Trophoblast cell (in vitro differentiated cells and primary cell): ENCODE results near the gene CDK8.
A peak's percentile ranks its signal among the peaks of the same experiment; 100 is the strongest.

Experiments used
- DNase-seq, 2 donors: peaks; one replicate each; pipeline ENCODE4 v3.0.0-alpha.2; 2016
- H2AFZ ChIP-seq: 2 replicates; pipeline ENCODE4 v1.6.1; 2013; ENCODE audit warnings: low read length, moderate library complexity, mild to moderate bottlenecking; ENCODE audit not compliant: insufficient read depth, poor library complexity
- H2AK5ac ChIP-seq: 2 replicates; pipeline ENCODE4 v1.6.1; 2013; ENCODE audit warnings: mild to moderate bottlenecking, low read length
- H2BK120ac ChIP-seq: 2 replicates; pipeline ENCODE4 v1.6.1; 2013; ENCODE audit warnings: low read length, mild to moderate bottlenecking, moderate library complexity; ENCODE audit not compliant: insufficient read depth, poor library complexity
- H2BK12ac ChIP-seq: 2 replicates; pipeline ENCODE4 v1.6.1; 2013; ENCODE audit warnings: mild to moderate bottlenecking, low read length, moderate library complexity
- H2BK5ac ChIP-seq: 2 replicates; pipeline ENCODE4 v1.6.1; 2013; ENCODE audit warnings: low read length, low read depth, moderate library complexity, mild to moderate bottlenecking; ENCODE audit not compliant: poor library complexity
- H3K14ac ChIP-seq: 2 replicates; pipeline ENCODE4 v1.6.1; 2013; ENCODE audit warnings: mild to moderate bottlenecking, low read length
- H3K18ac ChIP-seq: 2 replicates; pipeline ENCODE4 v1.6.1; 2013; ENCODE audit warnings: mild to moderate bottlenecking, low read length
- H3K23ac ChIP-seq: 2 replicates; pipeline ENCODE4 v1.6.1; 2013; ENCODE audit warnings: low read length
- H3K27ac ChIP-seq: 2 replicates; pipeline ENCODE4 v1.5.1; 2013; ENCODE audit warnings: low read depth, mild to moderate bottlenecking, inconsistent platforms, low read length, moderate library complexity
- H3K27me3 ChIP-seq: 2 replicates; pipeline ENCODE4 v1.6.1; 2013; ENCODE audit warnings: inconsistent platforms, mild to moderate bottlenecking, low read length, moderate library complexity; ENCODE audit not compliant: insufficient read depth
- H3K36me3 ChIP-seq, 2 experiments: 1 replicate in 1 of 2; 2 replicates in 1 of 2; pipeline ENCODE4 v1.6.1; 2013; ENCODE audit warnings: low read length in 2 of 2, mild to moderate bottlenecking in 2 of 2, moderate library complexity in 1 of 2; ENCODE audit not compliant: insufficient read depth in 2 of 2, control insufficient read depth in 1 of 2
- H3K4ac ChIP-seq: 2 replicates; pipeline ENCODE4 v1.6.1; 2013; ENCODE audit warnings: low read depth, mild to moderate bottlenecking, low read length, moderate library complexity
- H3K4me1 ChIP-seq, 2 experiments: 1 replicate in 1 of 2; 2 replicates in 1 of 2; pipeline ENCODE4 v1.6.1; 2013; ENCODE audit warnings: low read length in 2 of 2, mild to moderate bottlenecking in 2 of 2, moderate library complexity in 1 of 2; ENCODE audit not compliant: insufficient read depth in 2 of 2, control insufficient read depth in 1 of 2
- H3K4me2 ChIP-seq: 2 replicates; pipeline ENCODE4 v1.6.1; 2013; ENCODE audit warnings: inconsistent platforms, mild to moderate bottlenecking, low read length, moderate library complexity
- H3K4me3 ChIP-seq: 2 replicates; pipeline ENCODE4 v1.5.1; 2013; ENCODE audit warnings: mild to moderate bottlenecking, low read depth, low read length, inconsistent platforms
- H3K79me1 ChIP-seq: one replicate; pipeline ENCODE4 v1.6.1; 2013; ENCODE audit warnings: low read length
- H3K79me2 ChIP-seq: 2 replicates; pipeline ENCODE4 v1.6.1; 2013; ENCODE audit warnings: low read length, mild to moderate bottlenecking; ENCODE audit not compliant: control insufficient read depth, insufficient read depth, poor library complexity
- H3K9ac ChIP-seq: 2 replicates; pipeline ENCODE4 v1.6.1; 2013; ENCODE audit warnings: mild to moderate bottlenecking, low read length
- H3K9me3 ChIP-seq: 2 replicates; pipeline ENCODE4 v1.6.1; 2013; ENCODE audit warnings: low read depth, mild to moderate bottlenecking, control low read depth, inconsistent platforms, low read length; ENCODE audit not compliant: insufficient read depth
- H4K12ac ChIP-seq: 2 replicates; pipeline ENCODE4 v1.6.1; 2013; ENCODE audit warnings: low read depth, mild to moderate bottlenecking, low read length, moderate library complexity
- H4K8ac ChIP-seq: 2 replicates; pipeline ENCODE4 v1.6.1; 2013; ENCODE audit warnings: low read depth, mild to moderate bottlenecking, low read length, moderate library complexity
- H4K91ac ChIP-seq: one replicate; pipeline ENCODE4 v1.6.1; 2013; ENCODE audit warnings: low read depth, mild to moderate bottlenecking, low read length, moderate library complexity
- WGBS: extraction: QIAGEN DNeasy Blood & Tissue Kit; methylation state at CpG from one replicate; pipeline ENCODE4 v1.1.7; 2013; ENCODE audit warnings: missing lambda C conversion rate; ENCODE audit not compliant: insufficient read length, insufficient coverage; ENCODE audit errors: extremely low coverage; 5-methylcytosine and 5-hydroxymethylcytosine counted together

Gene CDK8

GRCh38 chr13:26423629-26424028 lies 169.7 kb downstream of the CDK8 start:
- Histone ChIP-seq H3K36me3 (no peaks in the 10 kb centered on the region), H4K12ac (no peak overlapping the region), H3K9ac (no peak overlapping the region), H3K18ac (no peak overlapping the region), H2BK12ac (no peak overlapping the region), H3K4me1 (peaks cover 16 to 22% of the 10 kb centered on the region in 2 experiments), H4K8ac (no peak overlapping the region), H2AFZ (no peak overlapping the region), H3K4ac (no peak overlapping the region), H2AK5ac (no peak overlapping the region), H3K9me3 (no peaks in the 10 kb centered on the region), H3K27me3 (no peaks in the 10 kb centered on the region), H2BK120ac (no peak overlapping the region), H2BK5ac (no peak overlapping the region), H3K4me3 (no peak overlapping the region), H4K91ac (no peak overlapping the region), H3K79me2 (peaks cover 3% of the 10 kb centered on the region), H3K27ac (peak overlapping the region; percentile 90), H3K23ac (no peak overlapping the region), H3K4me2 (no peak overlapping the region), H3K14ac (no peak overlapping the region), H3K79me1 (peaks cover 14% of the 10 kb centered on the region)
- no CpG with 5 or more reads among the region's 3 CpGs for WGBS
- no peak for DNase-seq

GRCh38 chr13:26424181-26424580 lies 170.3 kb downstream of the CDK8 start:
- H4K8ac ChIP-seq = peak overlapping the region; percentile 57
- H3K9me3 ChIP-seq = no peaks in the 10 kb centered on the region
- peaks cover 3% of the 10 kb centered on the region for H3K79me2 ChIP-seq

GRCh38 chr13:26425443-26426358 lies 171.8 kb downstream of the CDK8 start:
- no peaks in the 10 kb centered on the region for H3K9me3 ChIP-seq
- peak overlapping the region; percentile 72 for H4K91ac ChIP-seq
- peak overlapping the region; percentile 34 for H2BK5ac ChIP-seq
- peak overlapping the region; percentile 74 for H2AFZ ChIP-seq
- H3K36me3 ChIP-seq = no peaks in the 10 kb centered on the region
- H3K4ac ChIP-seq = no peak overlapping the region
- peak overlapping the region; percentile 67 for H3K14ac ChIP-seq
- H3K4me2 ChIP-seq = no peak overlapping the region
- peak overlapping the region; percentile 19 for H2BK12ac ChIP-seq
- no peaks in the 10 kb centered on the region for H3K27me3 ChIP-seq
- H3K4me1 ChIP-seq = peaks cover 16 to 21% of the 10 kb centered on the region in 2 experiments
- H2BK120ac ChIP-seq = peak overlapping the region; percentile 48
- H3K9ac ChIP-seq = no peak overlapping the region
- H3K18ac ChIP-seq = peak overlapping the region; percentile 61
- no peak overlapping the region for H3K4me3 ChIP-seq
- no peak overlapping the region for H3K23ac ChIP-seq
- H3K79me1 ChIP-seq = peaks cover 14% of the 10 kb centered on the region
- peak overlapping the region; percentile 58 for H4K8ac ChIP-seq
- WGBS = no CpG with 5 or more reads among the region's 9 CpGs
- peak overlapping the region; percentile 18 for H2AK5ac ChIP-seq
- peak overlapping the region; percentile 50 for H3K27ac ChIP-seq
- no peak overlapping the region for H4K12ac ChIP-seq
- no peak for DNase-seq
- peaks cover 3% of the 10 kb centered on the region for H3K79me2 ChIP-seq

More at GRCh38 chr13:26424181-26424580, 170.3 kb downstream of the CDK8 start:
- H3K27ac ChIP-seq = peak overlapping the region; percentile 90
- H3K14ac ChIP-seq = peak overlapping the region; percentile 83
- H2AFZ ChIP-seq = peak overlapping the region; percentile 23
- H2BK5ac ChIP-seq = peak overlapping the region; percentile 87
- no peak for DNase-seq
- no peak overlapping the region for H3K4me3 ChIP-seq
- H2BK120ac ChIP-seq = peak overlapping the region; percentile 89
- H2BK12ac ChIP-seq = peak overlapping the region; percentile 85
- H3K9ac ChIP-seq = no peak overlapping the region
- WGBS = no CpG with 5 or more reads among the region's 14 CpGs
- peak overlapping the region; percentile 34 for H3K18ac ChIP-seq
- no peaks in the 10 kb centered on the region for H3K36me3 ChIP-seq
- peaks cover 14% of the 10 kb centered on the region for H3K79me1 ChIP-seq
- peak overlapping the region; percentile 73 for H2AK5ac ChIP-seq
- no peaks in the 10 kb centered on the region for H3K27me3 ChIP-seq
- H3K4me1 ChIP-seq = peaks cover 16 to 22% of the 10 kb centered on the region in 2 experiments
- H3K4me2 ChIP-seq = no peak overlapping the region
- H4K12ac ChIP-seq = no peak overlapping the region
- no peak overlapping the region for H3K23ac ChIP-seq
- H4K91ac ChIP-seq = peak overlapping the region; percentile 95
- peak overlapping the region; percentile 66 for H3K4ac ChIP-seq

- H3K4me1 ChIP-seq = no peaks in the 10 kb centered on the region
- no peak overlapping the region for H2AFZ ChIP-seq
- no peaks in the 10 kb centered on the region for H3K27me3 ChIP-seq
- H3K27ac ChIP-seq = no peak overlapping the region
- no peak overlapping the region for H3K4me3 ChIP-seq
- H4K12ac ChIP-seq = no peak overlapping the region
- H2BK120ac ChIP-seq = no peak overlapping the region
- DNase-seq = no peak
- H3K9ac ChIP-seq = no peak overlapping the region
- no peak overlapping the region for H2AK5ac ChIP-seq
- no peak overlapping the region for H3K14ac ChIP-seq
- whole genome bisulfite sequencing = no CpG with 5 or more reads among the region's 4 CpGs
- H3K9me3 ChIP-seq = peaks cover 8% of the 10 kb centered on the region
- H3K4ac ChIP-seq = no peak overlapping the region
- no peak overlapping the region for H3K4me2 ChIP-seq
- no peak overlapping the region for H3K18ac ChIP-seq
- no peak overlapping the region for H4K8ac ChIP-seq
- H3K79me2 ChIP-seq = no peaks in the 10 kb centered on the region
- H3K79me1 ChIP-seq = no peaks in the 10 kb centered on the region
- H4K91ac ChIP-seq = no peak overlapping the region
- H3K36me3 ChIP-seq = no peaks in the 10 kb centered on the region
- no peak overlapping the region for H2BK12ac ChIP-seq
- H2BK5ac ChIP-seq = no peak overlapping the region
- no peak overlapping the region for H3K23ac ChIP-seq
Observed at GRCh38 chr13:26433776-26434175, 179.8 kb downstream of the CDK8 start.
